Measurements from ENCODE around the gene VSIG10L.

GRCh38 chr19:51327066-51328001, 14.6 kb downstream of the VSIG10L start:
- no peak; the same call in 1 of the 2 replicates for TF ChIP-seq CTCF (IDR thresholded peaks at IDR 0.05)
- TF ChIP-seq, protein P1, sequence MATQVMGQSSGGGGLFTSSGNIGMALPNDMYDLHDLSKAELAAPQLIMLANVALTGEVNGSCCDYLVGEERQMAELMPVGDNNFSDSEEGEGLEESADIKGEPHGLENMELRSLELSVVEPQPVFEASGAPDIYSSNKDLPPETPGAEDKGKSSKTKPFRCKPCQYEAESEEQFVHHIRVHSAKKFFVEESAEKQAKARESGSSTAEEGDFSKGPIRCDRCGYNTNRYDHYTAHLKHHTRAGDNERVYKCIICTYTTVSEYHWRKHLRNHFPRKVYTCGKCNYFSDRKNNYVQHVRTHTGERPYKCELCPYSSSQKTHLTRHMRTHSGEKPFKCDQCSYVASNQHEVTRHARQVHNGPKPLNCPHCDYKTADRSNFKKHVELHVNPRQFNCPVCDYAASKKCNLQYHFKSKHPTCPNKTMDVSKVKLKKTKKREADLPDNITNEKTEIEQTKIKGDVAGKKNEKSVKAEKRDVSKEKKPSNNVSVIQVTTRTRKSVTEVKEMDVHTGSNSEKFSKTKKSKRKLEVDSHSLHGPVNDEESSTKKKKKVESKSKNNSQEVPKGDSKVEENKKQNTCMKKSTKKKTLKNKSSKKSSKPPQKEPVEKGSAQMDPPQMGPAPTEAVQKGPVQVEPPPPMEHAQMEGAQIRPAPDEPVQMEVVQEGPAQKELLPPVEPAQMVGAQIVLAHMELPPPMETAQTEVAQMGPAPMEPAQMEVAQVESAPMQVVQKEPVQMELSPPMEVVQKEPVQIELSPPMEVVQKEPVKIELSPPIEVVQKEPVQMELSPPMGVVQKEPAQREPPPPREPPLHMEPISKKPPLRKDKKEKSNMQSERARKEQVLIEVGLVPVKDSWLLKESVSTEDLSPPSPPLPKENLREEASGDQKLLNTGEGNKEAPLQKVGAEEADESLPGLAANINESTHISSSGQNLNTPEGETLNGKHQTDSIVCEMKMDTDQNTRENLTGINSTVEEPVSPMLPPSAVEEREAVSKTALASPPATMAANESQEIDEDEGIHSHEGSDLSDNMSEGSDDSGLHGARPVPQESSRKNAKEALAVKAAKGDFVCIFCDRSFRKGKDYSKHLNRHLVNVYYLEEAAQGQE (IDR thresholded peaks at IDR 0.05; ENCODE audit: insufficient read depth in 1 of 2, low read depth in 2 of 2, low read length in 1 of 2), result no peak
- TF ChIP-seq TCF7L2 (IDR thresholded peaks at IDR 0.05; ENCODE audit: low read depth, low read length), result no peak

All from Panc1 (cell line).